ENCODE measurements around the gene PRLR.

- TF ChIP-seq, protein P1, sequence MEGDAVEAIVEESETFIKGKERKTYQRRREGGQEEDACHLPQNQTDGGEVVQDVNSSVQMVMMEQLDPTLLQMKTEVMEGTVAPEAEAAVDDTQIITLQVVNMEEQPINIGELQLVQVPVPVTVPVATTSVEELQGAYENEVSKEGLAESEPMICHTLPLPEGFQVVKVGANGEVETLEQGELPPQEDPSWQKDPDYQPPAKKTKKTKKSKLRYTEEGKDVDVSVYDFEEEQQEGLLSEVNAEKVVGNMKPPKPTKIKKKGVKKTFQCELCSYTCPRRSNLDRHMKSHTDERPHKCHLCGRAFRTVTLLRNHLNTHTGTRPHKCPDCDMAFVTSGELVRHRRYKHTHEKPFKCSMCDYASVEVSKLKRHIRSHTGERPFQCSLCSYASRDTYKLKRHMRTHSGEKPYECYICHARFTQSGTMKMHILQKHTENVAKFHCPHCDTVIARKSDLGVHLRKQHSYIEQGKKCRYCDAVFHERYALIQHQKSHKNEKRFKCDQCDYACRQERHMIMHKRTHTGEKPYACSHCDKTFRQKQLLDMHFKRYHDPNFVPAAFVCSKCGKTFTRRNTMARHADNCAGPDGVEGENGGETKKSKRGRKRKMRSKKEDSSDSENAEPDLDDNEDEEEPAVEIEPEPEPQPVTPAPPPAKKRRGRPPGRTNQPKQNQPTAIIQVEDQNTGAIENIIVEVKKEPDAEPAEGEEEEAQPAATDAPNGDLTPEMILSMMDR (IDR thresholded peaks at IDR 0.05; ENCODE audit: low read depth, low read length, poor library complexity, severe bottlenecking): no peak
- no peak for TF ChIP-seq EZH2phosphoT487 (IDR thresholded peaks at IDR 0.05; ENCODE audit: borderline replicate concordance, low read length)
Observed at GRCh38 chr5:35198686-35199085, 31.6 kb downstream of the PRLR start.

All from DOHH2 (cell line).